Esophagus muscularis mucosa (tissue), 4 donors: ENCODE data around the gene TBX18. TPM values are rescaled to one million over a fixed set of nuclear protein-coding genes. Genes with fewer than 3 reads are reported as not detected.
A peak's percentile ranks its signal among the peaks of the same experiment; 100 is the strongest.

Experiments used
- DNase-seq: peaks from one replicate; pipeline ENCODE4 v3.0.0-alpha.2; 2017; ENCODE audit errors: extremely low spot score
- H3K27ac ChIP-seq, 4 donors: fragments of 200-600 bp; sonication (generic); replicated peaks in 1 of 4; 1 replicate in 3 of 4; 2 replicates in 1 of 4; pipeline ENCODE4 v1.5.1; 2016 to 2019; ENCODE audit warnings: mild to moderate bottlenecking in 1 of 4
- H3K27me3 ChIP-seq, 4 donors: fragments of 200-600 bp; sonication (generic); one replicate each; pipeline versions ENCODE4 v1.5.1 to v1.6.0; 2016 to 2019
- H3K36me3 ChIP-seq, 4 donors: fragments of 200-600 bp; sonication (generic); one replicate each; pipeline ENCODE4 v1.5.1; 2016 to 2019
- H3K4me1 ChIP-seq, 4 donors: fragments of 200-600 bp; sonication (generic); one replicate each; pipeline ENCODE4 v1.5.1; 2016 to 2019
- H3K4me3 ChIP-seq, 4 donors: fragments of 200-600 bp; sonication (generic); 1 replicate in 2 of 4; 2 replicates in 2 of 4; pipeline ENCODE4 v1.5.1; 2016 to 2019; ENCODE audit warnings: mild to moderate bottlenecking in 4 of 4, moderate library complexity in 1 of 4
- H3K9me3 ChIP-seq, 4 donors: fragments of 200-600 bp; sonication (generic); 1 replicate in 3 of 4; 2 replicates in 1 of 4; pipeline ENCODE4 v1.5.1; 2016 to 2019
- CTCF ChIP-seq, 3 experiments: fragments of 200-600 bp in 2 of 3; fragments of 450-650 bp in 1 of 3; sonication (generic) in 2 of 3; IDR thresholded peaks; one replicate each; pipeline ENCODE4 v1.5.1; 2017 to 2019; ENCODE audit warnings: antibody characterized with exemption in 3 of 3, mild to moderate bottlenecking in 2 of 3, moderate library complexity in 1 of 3
- EP300 ChIP-seq: sonication (generic); formaldehyde crosslinking; IDR thresholded peaks from one replicate; pipeline ENCODE4 v1.6.1; 2017; ENCODE audit warnings: antibody characterized with exemption
- POLR2A ChIP-seq: fragments of 450-650 bp; IDR thresholded peaks from one replicate; pipeline ENCODE4 v1.6.1; 2017; ENCODE audit warnings: antibody characterized with exemption, moderate library complexity, mild to moderate bottlenecking, low read depth
- POLR2AphosphoS5 ChIP-seq, 2 donors: sonication (generic); formaldehyde crosslinking; IDR thresholded peaks; one replicate each; pipeline ENCODE4 v1.6.1; 2017; ENCODE audit warnings: antibody characterized with exemption in 2 of 2
- WGBS: methylation state at CpG from one replicate; pipeline ENCODE4 v1.1.5; 2018; 5-methylcytosine and 5-hydroxymethylcytosine counted together
- intact Hi-C: fragments of 100-400 bp; cut with DNase I; formaldehyde crosslinking; loops from one replicate; pipeline ENCODE4 v1.15.1; 2023
- total RNA-seq, 4 donors: library from RNA; depleted of rRNA; stranded (reverse); fragments of >200 nt; gene quantifications; one replicate each; pipeline versions ENCODE4 v1.1.0 to v1.2.1, GENCODE V29; 2016

Gene TBX18
- total RNA-seq: 10 to 100 TPM in 3 of 4 donors, 1 to 10 TPM in 1; 8.7 to 17.4 (median 11.2) TPM

GRCh38 chr6:84764332-84765049 is at the start of gene TBX18:
TSS of gene TBX18 (minus strand) at chr6:84764598. CDS start at chr6:84764181, 417 bp downstream.
- Histone ChIP-seq H3K4me3 (peak within 1 kb of the TSS; percentile 67 to 81 (median 72)), H3K9me3 (no peaks in the 10 kb centered on the region), H3K36me3 (no peaks in the 10 kb centered on the region), H3K27me3 (peaks cover 0 to 92% (median 51%) of the 10 kb centered on the region in 4 donors), H3K27ac (peak within 1 kb of the TSS; percentile 93 to 98 (median 95)), H3K4me1 (peaks cover 11 to 44% (median 37%) of the 10 kb centered on the region in 4 donors)
- intact Hi-C loops: loop anchor here (5.0 kb wide), 1 partner anchor 342 kb away; no protein-coding TSS in a partner anchor
- 3% methylated on average over 31 of the region's 42 CpGs for WGBS
- peak; percentile 99 for DNase-seq
- TF ChIP-seq POLR2AphosphoS5 (IDR thresholded peaks at IDR 0.05): peak; percentile 83 to 90
- TF ChIP-seq EP300: peak; percentile 47
- no peak for TF ChIP-seq CTCF (IDR thresholded peaks at IDR 0.05)

GRCh38 chr6:84811351-84811750 is 47.0 kb upstream of the TBX18 start:
- Histone ChIP-seq H3K4me1 (no peaks in the 10 kb centered on the region), H3K4me3 (no peak overlapping the region), H3K27me3 (no peaks in the 10 kb centered on the region), H3K36me3 (no peaks in the 10 kb centered on the region), H3K9me3 (no peaks in the 10 kb centered on the region), H3K27ac (no peak overlapping the region)
- intact Hi-C loops: no loop called here
- DNase-seq: no peak
- no peak for TF ChIP-seq CTCF (IDR thresholded peaks at IDR 0.05)

DNA sequence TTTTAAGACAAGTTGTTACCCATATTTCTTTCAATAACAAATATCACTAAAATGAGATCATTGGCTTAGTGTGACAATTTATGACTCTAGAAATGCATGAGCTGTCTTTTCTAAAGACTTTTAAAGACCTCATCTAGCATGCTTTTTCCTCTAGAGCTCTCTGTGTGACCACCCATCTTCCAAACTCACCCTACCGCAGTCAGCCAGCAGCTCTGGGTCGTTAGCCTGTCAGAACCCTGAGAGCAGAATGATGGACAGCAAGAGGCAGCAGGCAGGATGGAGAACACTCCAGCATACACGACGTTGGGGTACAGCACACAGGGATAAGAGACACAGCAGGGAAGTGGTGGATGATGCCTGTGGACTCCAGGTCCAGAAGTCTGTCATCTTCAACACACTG is 45.1 kb upstream of the TBX18 start:
- WGBS: 26% methylated on average over 4 of the region's 4 CpGs
- no peak for DNase-seq
- Histone ChIP-seq H3K36me3 (no peaks in the 10 kb centered on the region), H3K27me3 (no peaks in the 10 kb centered on the region), H3K4me1 (no peaks in the 10 kb centered on the region), H3K9me3 (no peaks in the 10 kb centered on the region), H3K4me3 (no peak overlapping the region), H3K27ac (no peak overlapping the region)
- intact Hi-C loops: no loop called here
- no peak for TF ChIP-seq POLR2A
- TF ChIP-seq EP300: no peak
- no peak for TF ChIP-seq POLR2AphosphoS5 (IDR thresholded peaks at IDR 0.05)
- TF ChIP-seq CTCF (IDR thresholded peaks at IDR 0.05): no peak

DNA sequence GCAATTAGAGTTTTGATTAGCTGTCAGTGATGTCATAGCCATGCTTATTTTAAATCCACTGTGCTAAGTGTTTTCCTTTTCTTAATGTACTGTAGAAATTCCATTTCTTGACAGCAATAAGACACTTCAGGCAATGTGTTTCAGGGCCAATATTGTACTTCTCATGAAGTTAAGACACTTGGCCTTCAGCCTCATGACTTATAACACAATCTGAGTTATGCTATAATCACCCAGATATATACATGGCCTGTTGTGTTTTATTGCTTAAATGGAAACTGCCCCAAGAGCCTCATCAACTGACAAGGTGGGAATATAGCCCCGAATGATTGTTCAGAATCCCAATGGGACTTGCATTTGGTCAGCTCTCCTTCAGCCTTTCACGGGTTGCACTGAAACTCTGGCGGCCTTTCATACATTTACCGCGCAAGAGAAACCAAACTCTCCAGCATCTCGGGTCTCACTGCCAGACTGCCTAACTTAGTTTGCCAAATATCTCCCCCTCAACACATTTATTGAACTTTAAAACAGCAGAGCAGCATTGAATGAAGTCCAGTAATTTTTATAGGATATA is 44.2 kb upstream of the TBX18 start:
- H3K9me3 ChIP-seq: no peaks in the 10 kb centered on the region
- DNase-seq: no peak
- no peak overlapping the region for H3K4me3 ChIP-seq
- intact Hi-C loops: no loop called here
- H3K36me3 ChIP-seq: no peaks in the 10 kb centered on the region
- WGBS: 69% methylated on average over 6 of the region's 6 CpGs
- no peak for TF ChIP-seq EP300
- no peak for TF ChIP-seq POLR2AphosphoS5 (IDR thresholded peaks at IDR 0.05)
- TF ChIP-seq CTCF (IDR thresholded peaks at IDR 0.05): no peak
- no peak for TF ChIP-seq POLR2A
- H3K27me3 ChIP-seq: no peaks in the 10 kb centered on the region
- no peak overlapping the region for H3K27ac ChIP-seq
- H3K4me1 ChIP-seq: no peaks in the 10 kb centered on the region
